ENCODE results near the gene ATIC.

GRCh38 chr2:215315301-215315700 is 3.4 kb downstream of the ATIC start:
- TF ChIP-seq MAX (IDR thresholded peaks at IDR 0.05) (no peak), CHD4 (IDR thresholded peaks at IDR 0.05; ENCODE audit: borderline replicate concordance) (no peak), KDM1A (IDR thresholded peaks at IDR 0.05; ENCODE audit: low read depth) (no peak), CTCF (IDR thresholded peaks at IDR 0.05) (no peak), USF2 (IDR thresholded peaks at IDR 0.05) (no peak), POLR2A (IDR thresholded peaks at IDR 0.05; ENCODE audit: low read length) (no peak), HOXA7 (CRISPR knock-in tag; IDR thresholded peaks at IDR 0.05) (no peak), EP300 (IDR thresholded peaks at IDR 0.05) (no peak), JUNB (IDR thresholded peaks at IDR 0.05) (no peak), SMC3 (IDR thresholded peaks at IDR 0.05) (no peak), MAFK (IDR thresholded peaks at IDR 0.05; ENCODE audit: partially characterized antibody) (no peak)

All from A549 (cell line).